Caco-2 (cell line): ENCODE measurements around the gene RASIP1. TPM values are rescaled to one million over a fixed set of nuclear protein-coding genes. Genes with fewer than 3 reads are reported as not detected.
A peak's percentile ranks its signal among the peaks of the same experiment; 100 is the strongest.
"Not testable (repeated sequence)": the region's sequence is repeated elsewhere in the genome, so short reads cannot be mapped to it uniquely, and the experiment has no call there.

Experiments
- BruUV-seq: library from RNA; stranded (reverse); fragments of 400-500 nt; replicated peaks from 2 replicates; lab custom pipeline; 2021; lab: Mats Ljungman, UMichigan
- CTCF ChIA-PET: fragments of 300-600 bp; sonication (Branson Sonifier 250); formaldehyde crosslinking; loops from one replicate; lab custom pipeline; 2022; ENCODE audit warnings: antibody characterized with exemption; lab: Charles Lee
- POLR2A ChIA-PET: fragments of 300-600 bp; sonication (Branson Sonifier 250); formaldehyde crosslinking; loops from one replicate; lab custom pipeline; 2022; ENCODE audit warnings: antibody characterized with exemption; lab: Charles Lee
- DNase-seq, 2 experiments: peaks; one replicate each; pipeline versions ENCODE4 v3.0.0 to v3.0.0-alpha.2; 2020 to 2022
- H3K27me3 ChIP-seq: replicated peaks from 2 replicates; pipeline ENCODE4 v1.6.0; 2011; ENCODE audit warnings: low read length; ENCODE audit not compliant: control insufficient read depth, insufficient read depth
- H3K36me3 ChIP-seq: 2 replicates; pipeline ENCODE4 v1.5.1; 2011; ENCODE audit warnings: low read length; ENCODE audit not compliant: control insufficient read depth, insufficient read depth
- H3K4me1 ChIP-seq: fragments of 250-450 bp; sonication (Bioruptor Pico); 2 replicates; pipeline ENCODE4 v1.5.1; 2020; ENCODE audit warnings: mild to moderate bottlenecking
- H3K4me3 ChIP-seq: 2 replicates; pipeline ENCODE4 v1.5.1; 2011; ENCODE audit warnings: low read depth, mild to moderate bottlenecking, control low read depth, low read length
- H3K9me3 ChIP-seq: fragments of 250-450 bp; sonication (Bioruptor Pico); 2 replicates; pipeline ENCODE4 v1.5.1; 2020; ENCODE audit warnings: mild to moderate bottlenecking, moderate library complexity
- H3K27ac Mint-ChIP-seq: one replicate; pipeline ENCODE4 v1.8.0; 2022; ENCODE audit warnings: mixed read lengths; ENCODE audit not compliant: unreplicated experiment
- H3K27me3 Mint-ChIP-seq: one replicate; pipeline ENCODE4 v1.8.0; 2022; ENCODE audit warnings: mixed read lengths; ENCODE audit not compliant: insufficient read depth, unreplicated experiment
- H3K36me3 Mint-ChIP-seq: one replicate; pipeline ENCODE4 v1.8.0; 2022; ENCODE audit warnings: mild to moderate bottlenecking, mixed read lengths; ENCODE audit not compliant: insufficient read depth, unreplicated experiment
- H3K4me1 Mint-ChIP-seq: one replicate; pipeline ENCODE4 v1.8.0; 2022; ENCODE audit warnings: low read depth, mixed read lengths; ENCODE audit not compliant: unreplicated experiment
- H3K4me3 Mint-ChIP-seq: one replicate; pipeline ENCODE4 v1.8.0; 2022; ENCODE audit warnings: mild to moderate bottlenecking, moderate library complexity, mixed read lengths; ENCODE audit not compliant: unreplicated experiment
- H3K9me3 Mint-ChIP-seq: one replicate; pipeline ENCODE4 v1.8.0; 2022; ENCODE audit warnings: mixed read lengths; ENCODE audit not compliant: unreplicated experiment
- intact Hi-C: fragments of 100-400 bp; cut with micrococcal nuclease; formaldehyde crosslinking; loops from one replicate; pipeline ENCODE4 v1.10.0; 2022; ENCODE audit not compliant: unreplicated experiment
- total RNA-seq: library from RNA; stranded (reverse); gene quantifications from 2 replicates; pipeline ENCODE4 v1.2.3, GENCODE V29; 2022
- TF ChIP-seq, protein P1 (sequence below), 2 experiments: fragments of 200-600 bp in 1 of 2; IDR thresholded peaks; 1 replicate in 1 of 2; 2 replicates in 1 of 2; pipeline versions ENCODE4 v1.5.1 to v1.8.0; 2011 to 2022; ENCODE audit warnings: antibody characterized with exemption in 1 of 2, control low read depth in 1 of 2, inconsistent platforms in 1 of 2, low read depth in 1 of 2, low read length in 1 of 2, mild to moderate bottlenecking in 1 of 2, moderate library complexity in 1 of 2; ENCODE audit not compliant: insufficient read depth in 1 of 2, severe bottlenecking in 1 of 2, unreplicated experiment in 1 of 2

The RASIP1 gene
- total RNA-seq, 1 experiment from 2014 or later: 5.9 TPM

DNA sequence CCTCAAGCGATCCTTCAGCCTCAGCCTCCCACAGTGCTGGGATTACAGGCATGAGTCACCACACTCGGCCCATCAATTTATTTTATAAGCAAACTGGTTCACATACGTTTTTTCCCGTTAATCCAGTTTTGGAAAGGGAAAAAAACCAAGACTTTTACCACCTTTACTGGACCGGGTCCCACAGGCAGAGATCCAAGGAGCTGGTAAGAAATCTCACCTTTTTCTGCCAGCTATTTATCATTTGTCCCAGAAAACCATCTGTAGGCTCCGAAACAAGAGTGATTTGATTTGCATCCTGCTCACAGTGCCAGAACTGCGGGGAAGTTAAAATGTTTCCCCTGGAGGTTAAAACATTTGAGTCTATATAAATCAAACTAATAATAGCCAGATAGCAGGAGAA, 51.0 kb downstream of the RASIP1 start:
- no peaks in the 10 kb centered on the region for H3K9me3 ChIP-seq
- H3K36me3 ChIP-seq: no peaks in the 10 kb centered on the region
- no peak overlapping the region for H3K4me3 ChIP-seq
- CTCF ChIA-PET: no interaction called here
- POLR2A ChIA-PET: no interaction called here
- TF ChIP-seq, protein P1, sequence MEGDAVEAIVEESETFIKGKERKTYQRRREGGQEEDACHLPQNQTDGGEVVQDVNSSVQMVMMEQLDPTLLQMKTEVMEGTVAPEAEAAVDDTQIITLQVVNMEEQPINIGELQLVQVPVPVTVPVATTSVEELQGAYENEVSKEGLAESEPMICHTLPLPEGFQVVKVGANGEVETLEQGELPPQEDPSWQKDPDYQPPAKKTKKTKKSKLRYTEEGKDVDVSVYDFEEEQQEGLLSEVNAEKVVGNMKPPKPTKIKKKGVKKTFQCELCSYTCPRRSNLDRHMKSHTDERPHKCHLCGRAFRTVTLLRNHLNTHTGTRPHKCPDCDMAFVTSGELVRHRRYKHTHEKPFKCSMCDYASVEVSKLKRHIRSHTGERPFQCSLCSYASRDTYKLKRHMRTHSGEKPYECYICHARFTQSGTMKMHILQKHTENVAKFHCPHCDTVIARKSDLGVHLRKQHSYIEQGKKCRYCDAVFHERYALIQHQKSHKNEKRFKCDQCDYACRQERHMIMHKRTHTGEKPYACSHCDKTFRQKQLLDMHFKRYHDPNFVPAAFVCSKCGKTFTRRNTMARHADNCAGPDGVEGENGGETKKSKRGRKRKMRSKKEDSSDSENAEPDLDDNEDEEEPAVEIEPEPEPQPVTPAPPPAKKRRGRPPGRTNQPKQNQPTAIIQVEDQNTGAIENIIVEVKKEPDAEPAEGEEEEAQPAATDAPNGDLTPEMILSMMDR (IDR thresholded peaks at IDR 0.05; ENCODE audit: insufficient read depth in 1 of 2, low read depth in 1 of 2, low read length in 1 of 2, severe bottlenecking in 1 of 2, unreplicated experiment in 1 of 2): no peak
- H3K4me1 ChIP-seq: peaks cover 33% of the 10 kb centered on the region
- intact Hi-C loops: loop anchor here (5.0 kb wide), 1 partner anchor 42 kb away; the partner anchor contains the start of gene CA11
- no peak for DNase-seq
- no TSS peak for BruUV-seq
- H3K27ac Mint-ChIP-seq: no peak overlapping the region
- H3K27me3 ChIP-seq: no peaks in the 10 kb centered on the region
- H3K36me3 Mint-ChIP-seq: no peaks in the 10 kb centered on the region
- H3K9me3 Mint-ChIP-seq: no peaks in the 10 kb centered on the region
- no peaks in the 10 kb centered on the region for H3K27me3 Mint-ChIP-seq
- peaks cover 13% of the 10 kb centered on the region for H3K4me1 Mint-ChIP-seq
- no peak overlapping the region for H3K4me3 Mint-ChIP-seq

DNA sequence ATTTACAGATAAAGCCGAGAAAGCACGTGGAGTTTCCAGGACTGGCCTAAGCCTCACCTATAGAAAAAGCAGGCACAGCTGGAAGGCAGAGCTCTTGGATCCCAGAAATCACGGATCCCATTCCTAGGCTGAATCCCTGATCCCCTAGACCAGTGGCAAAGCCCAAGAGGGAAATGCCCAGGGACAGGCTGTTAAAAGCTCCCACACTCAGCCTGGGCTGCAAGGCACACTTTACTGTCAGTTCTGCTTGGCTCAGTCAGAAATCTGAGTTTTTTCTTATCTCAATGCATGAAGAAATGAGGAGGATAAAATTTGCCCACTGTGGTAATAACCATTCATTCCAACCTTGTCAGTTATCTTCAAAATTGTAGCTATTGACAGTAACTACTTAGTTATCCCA, 52.6 kb downstream of the RASIP1 start:
- Histone ChIP-seq H3K36me3 (no peaks in the 10 kb centered on the region), H3K4me1 (peaks cover 31% of the 10 kb centered on the region), H3K27me3 (no peaks in the 10 kb centered on the region), H3K9me3 (no peaks in the 10 kb centered on the region), H3K4me3 (no peak overlapping the region)
- Mint-ChIP-seq H3K27me3 (no peaks in the 10 kb centered on the region), H3K9me3 (no peaks in the 10 kb centered on the region), H3K4me1 (peaks cover 11% of the 10 kb centered on the region), H3K4me3 (peak overlapping the region; percentile 11), H3K27ac (peak overlapping the region; percentile 59), H3K36me3 (no peaks in the 10 kb centered on the region)
- ChIA-PET CTCF (interaction anchor here (0.5 to 1.5 kb wide), 3 partner anchors 12 to 157 kb away, joined by 3 to 6 read pairs (median 4); no protein-coding TSS in a partner anchor), POLR2A (interaction anchor here (1.0 kb wide), 1 partner anchor 51 kb away, joined by 3 read pairs; no protein-coding TSS in a partner anchor)
- DNase-seq: no peak
- TF ChIP-seq, protein P1 (IDR thresholded peaks at IDR 0.05; ENCODE audit: insufficient read depth in 1 of 2, low read depth in 1 of 2, low read length in 1 of 2, severe bottlenecking in 1 of 2, unreplicated experiment in 1 of 2): no peak
- intact Hi-C loops: loop anchor here (5.0 kb wide), 1 partner anchor 40 kb away; the partner anchor contains the start of gene CA11
- BruUV-seq: no TSS peak

DNA sequence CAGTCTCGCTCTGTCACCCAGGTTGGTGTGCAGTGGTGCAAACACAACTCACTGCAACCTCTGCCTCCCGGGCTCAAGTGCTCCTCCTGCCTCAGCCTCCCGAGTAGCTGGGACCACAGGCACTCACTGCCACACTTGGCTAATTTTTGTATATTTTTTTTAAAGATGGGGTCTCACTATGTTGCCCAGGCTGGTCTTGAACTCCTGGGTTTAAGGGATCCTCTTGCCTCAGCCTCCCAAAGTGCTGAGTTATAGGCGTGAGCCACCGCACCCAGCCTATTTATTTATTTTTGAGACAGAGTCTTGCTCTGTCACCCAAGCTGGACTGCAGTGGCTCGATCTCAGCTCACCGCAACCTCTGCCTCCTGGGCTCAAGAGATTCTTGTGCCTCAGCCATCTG, 53.8 kb downstream of the RASIP1 start:
- H3K9me3 Mint-ChIP-seq, H3K36me3 Mint-ChIP-seq, H3K36me3 ChIP-seq, BruUV-seq, H3K27me3 ChIP-seq, H3K4me3 ChIP-seq, POLR2A ChIA-PET, H3K9me3 ChIP-seq, H3K4me3 Mint-ChIP-seq, H3K27me3 Mint-ChIP-seq, DNase-seq: not testable (repeated sequence)
- intact Hi-C loops: loop anchor here (5.0 kb wide), 1 partner anchor 39 kb away; the partner anchor contains the start of gene CA11
- peaks cover 31% of the 10 kb centered on the region for H3K4me1 ChIP-seq
- Mint-ChIP-seq H3K4me1 (peaks cover 11% of the 10 kb centered on the region), H3K27ac (peak overlapping the region; percentile 30)
- CTCF ChIA-PET: interaction anchor here (1.5 kb wide), 1 partner anchor 11 kb away, joined by 4 read pairs; no protein-coding TSS in a partner anchor
